Left ventricle myocardium inferior (tissue), 1 donor: ENCODE results near the gene RAD51B. TPM values are rescaled to one million over a fixed set of nuclear protein-coding genes. Genes with fewer than 3 reads are reported as not detected.

Experiments used
- DNase-seq: peaks from one replicate; pipeline ENCODE4 v3.0.0-alpha.2; 2020
- H3K27ac ChIP-seq: fragments of 200-600 bp; replicated peaks from 2 replicates; pipeline ENCODE4 v1.8.0; 2021
- H3K27me3 ChIP-seq: fragments of 200-600 bp; 2 replicates; pipeline ENCODE4 v1.8.0; 2021; ENCODE audit warnings: low read depth
- H3K36me3 ChIP-seq: fragments of 200-600 bp; 2 replicates; pipeline ENCODE4 v1.8.0; 2021
- H3K4me1 ChIP-seq: fragments of 200-600 bp; 2 replicates; pipeline ENCODE4 v1.8.0; 2021
- H3K4me3 ChIP-seq: fragments of 200-600 bp; 2 replicates; pipeline ENCODE4 v1.8.0; 2021; ENCODE audit warnings: mild to moderate bottlenecking, moderate library complexity
- H3K9me3 ChIP-seq: fragments of 200-600 bp; replicated peaks from 2 replicates; pipeline ENCODE4 v1.8.0; 2021
- CTCF ChIP-seq: fragments of 200-600 bp; IDR thresholded peaks from 2 replicates; pipeline ENCODE4 v1.8.0; 2021; ENCODE audit warnings: antibody characterized with exemption, mild to moderate bottlenecking, borderline replicate concordance
- intact Hi-C: fragments of 100-400 bp; cut with micrococcal nuclease; formaldehyde crosslinking; loops from one replicate; pipeline ENCODE4 v1.11.0; 2022
- total RNA-seq: library from RNA; stranded (reverse); fragmentation: NEBNext Ultra II Directional; extraction: Animal tissue kit (Norgen Biotek cat#: 25700); gene quantifications from one replicate; pipeline ENCODE4 v1.2.1, GENCODE V29; 2021
- donor health status: DM: no; HTN: yes; CAD: no; lungs with severe emphysema.

Gene RAD51B
- total RNA-seq, 1 donor from 2014 or later = 2.4 TPM

GRCh38 chr14:68692216-68692615 is 872.6 kb downstream of the RAD51B start:
- H3K9me3 ChIP-seq = no peaks in the 10 kb centered on the region
- peaks cover 34% of the 10 kb centered on the region for H3K4me1 ChIP-seq
- no peak overlapping the region for H3K4me3 ChIP-seq
- DNase-seq = no peak
- no peaks in the 10 kb centered on the region for H3K27me3 ChIP-seq
- intact Hi-C loops = no loop called here
- TF ChIP-seq CTCF = no peak
- H3K27ac ChIP-seq = no peak overlapping the region
- H3K36me3 ChIP-seq = no peaks in the 10 kb centered on the region

- Histone ChIP-seq H3K36me3 (no peaks in the 10 kb centered on the region), H3K4me1 (peaks cover 34% of the 10 kb centered on the region), H3K27me3 (no peaks in the 10 kb centered on the region), H3K4me3 (no peak overlapping the region), H3K9me3 (no peaks in the 10 kb centered on the region), H3K27ac (peak overlapping the region; percentile 27)
- DNase-seq = no peak
- TF ChIP-seq CTCF = no peak
- intact Hi-C loops = no loop called here
These were observed 873.6 kb downstream of the RAD51B start for GRCh38 chr14:68692916-68693771.

- H3K9me3 ChIP-seq = no peaks in the 10 kb centered on the region
- no peak overlapping the region for H3K27ac ChIP-seq
- TF ChIP-seq CTCF = no peak
- peaks cover 31% of the 10 kb centered on the region for H3K4me1 ChIP-seq
- no peak for DNase-seq
- intact Hi-C loops = no loop called here
- H3K27me3 ChIP-seq = no peaks in the 10 kb centered on the region
- no peaks in the 10 kb centered on the region for H3K36me3 ChIP-seq
- H3K4me3 ChIP-seq = no peak overlapping the region
These were observed 874.3 kb downstream of the RAD51B start for GRCh38 chr14:68693926-68694325.

- no peak for DNase-seq
- intact Hi-C loops = no loop called here
These were observed 875.1 kb downstream of the RAD51B start for GRCh38 chr14:68694516-68695235.

GRCh38 chr14:68695326-68695768 is 875.8 kb downstream of the RAD51B start:
- DNase-seq = no peak
- H3K36me3 ChIP-seq = no peaks in the 10 kb centered on the region
- H3K27me3 ChIP-seq = no peaks in the 10 kb centered on the region
- TF ChIP-seq CTCF = no peak
- peaks cover 27% of the 10 kb centered on the region for H3K4me1 ChIP-seq
- H3K9me3 ChIP-seq = no peaks in the 10 kb centered on the region
- H3K4me3 ChIP-seq = no peak overlapping the region
- intact Hi-C loops = no loop called here
- no peak overlapping the region for H3K27ac ChIP-seq

More at GRCh38 chr14:68694516-68695235, 875.1 kb downstream of the RAD51B start:
- Histone ChIP-seq H3K4me3 (no peak overlapping the region), H3K36me3 (no peaks in the 10 kb centered on the region), H3K9me3 (no peaks in the 10 kb centered on the region), H3K27me3 (no peaks in the 10 kb centered on the region), H3K4me1 (peaks cover 27% of the 10 kb centered on the region), H3K27ac (no peak overlapping the region)
- no peak for TF ChIP-seq CTCF
